ENCODE results near the gene ERC2.

DNA sequence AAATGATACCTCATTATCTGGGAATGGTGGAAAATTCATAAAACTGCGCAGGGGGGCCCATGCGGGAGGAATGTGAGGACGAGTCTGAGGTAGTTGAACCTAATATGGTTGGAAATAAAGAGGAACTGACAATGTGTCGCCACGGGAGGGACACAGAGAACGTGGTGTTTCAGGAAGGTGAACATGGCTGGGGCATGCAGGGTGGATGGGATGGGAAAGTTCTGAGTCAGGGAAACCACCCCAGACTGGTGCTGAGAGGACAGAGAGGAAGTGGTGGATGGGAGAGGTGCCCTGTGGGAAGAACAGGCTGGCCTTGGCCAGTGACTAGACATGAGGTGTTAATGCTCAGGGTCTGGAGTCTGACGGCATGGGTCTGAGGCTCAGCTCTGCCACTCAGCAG is 844.0 kb downstream of the ERC2 start:
- TF ChIP-seq CTCF (conservative IDR thresholded peaks at IDR 0.05; ENCODE audit: low read length) (no peak), EZH2phosphoT487 (IDR thresholded peaks at IDR 0.05; ENCODE audit: borderline replicate concordance) (no peak)
